Transverse colon (tissue), 4 donors: ENCODE results near the gene TREML2. TPM values are rescaled to one million over a fixed set of nuclear protein-coding genes. Genes with fewer than 3 reads are reported as not detected.

Experiments
- DNase-seq: peaks from one replicate; pipeline ENCODE4 v3.0.0-alpha.2; 2019
- H3K27ac ChIP-seq, 4 donors: fragments of 200-600 bp; sonication (generic); 2 replicates each; pipeline ENCODE4 v1.5.1; 2016 to 2018; ENCODE audit warnings: inconsistent platforms in 4 of 4
- H3K27me3 ChIP-seq: fragments of 200-600 bp; sonication (generic); 2 replicates; pipeline ENCODE4 v1.5.1; 2017; ENCODE audit warnings: inconsistent platforms
- H3K36me3 ChIP-seq, 4 donors: fragments of 200-600 bp; sonication (generic); 2 replicates each; pipeline ENCODE4 v1.5.1; 2017 to 2019; ENCODE audit warnings: inconsistent platforms in 4 of 4
- H3K4me1 ChIP-seq, 4 donors: fragments of 200-600 bp; sonication (generic); 2 replicates each; pipeline ENCODE4 v1.5.1; 2017 to 2020; ENCODE audit warnings: inconsistent platforms in 4 of 4
- H3K4me3 ChIP-seq, 4 donors: fragments of 200-600 bp; sonication (generic); 1 replicate in 1 of 4; 2 replicates in 3 of 4; pipeline versions ENCODE4 v1.5.1 to v1.6.1; 2017 to 2019; ENCODE audit warnings: inconsistent platforms in 4 of 4
- H3K9me3 ChIP-seq, 2 donors: fragments of 200-600 bp; sonication (generic); 2 replicates each; pipeline ENCODE4 v1.5.1; 2017 to 2019; ENCODE audit warnings: inconsistent platforms in 2 of 2
- EP300 ChIP-seq: sonication (generic); formaldehyde crosslinking; IDR thresholded peaks from one replicate; pipeline ENCODE4 v1.6.1; 2017; ENCODE audit warnings: antibody characterized with exemption, low read depth
- POLR2A ChIP-seq: fragments of 450-650 bp; IDR thresholded peaks from one replicate; pipeline ENCODE4 v1.6.1; 2016; ENCODE audit warnings: antibody characterized with exemption, mild to moderate bottlenecking, moderate library complexity
- POLR2AphosphoS5 ChIP-seq, 3 donors: sonication (generic); formaldehyde crosslinking; IDR thresholded peaks; one replicate each; pipeline ENCODE4 v1.6.1; 2016; ENCODE audit warnings: antibody characterized with exemption in 3 of 3
- WGBS, 2 donors: methylation state at CpG; one replicate each; pipeline ENCODE4 v1.1.5; 2018; ENCODE audit warnings: low coverage in 1 of 2; 5-methylcytosine and 5-hydroxymethylcytosine counted together
- in situ Hi-C, 4 donors: fragments of 200-750 bp; cut with MboI; loops; one replicate each; pipeline versions ENCODE4 v1.15.0 to v1.15.1; 2017; ENCODE audit warnings: low sequenced_read_pairs in 3 of 4, low pct_ligation_motif_present in 1 of 4, low pct_unique_long_range_greater_than_20kb in 1 of 4
- intact Hi-C: fragments of 100-400 bp; cut with DNase I; formaldehyde crosslinking; loops from one replicate; pipeline ENCODE4 v1.15.1; 2023; ENCODE audit warnings: low total_unique reads
- total RNA-seq, 4 donors: library from RNA; depleted of rRNA; stranded (reverse); fragments of >200 nt; gene quantifications; one replicate each; pipeline ENCODE4 v1.1.0, GENCODE V29; 2016
- TF ChIP-seq, protein P1 (sequence below), 5 experiments: fragments of 200-600 bp in 3 of 5; fragments of 450-650 bp in 2 of 5; sonication (generic) in 3 of 5; IDR thresholded peaks; 1 replicate in 2 of 5; 2 replicates in 3 of 5; pipeline ENCODE4 v1.5.1; 2016 to 2017; ENCODE audit warnings: antibody characterized with exemption in 5 of 5, inconsistent platforms in 3 of 5, mild to moderate bottlenecking in 2 of 5, moderate library complexity in 1 of 5

Gene TREML2
- total RNA-seq, 4 donors from 2014 or later: 0.14 to 0.64 TPM; not detected in 2

DNA sequence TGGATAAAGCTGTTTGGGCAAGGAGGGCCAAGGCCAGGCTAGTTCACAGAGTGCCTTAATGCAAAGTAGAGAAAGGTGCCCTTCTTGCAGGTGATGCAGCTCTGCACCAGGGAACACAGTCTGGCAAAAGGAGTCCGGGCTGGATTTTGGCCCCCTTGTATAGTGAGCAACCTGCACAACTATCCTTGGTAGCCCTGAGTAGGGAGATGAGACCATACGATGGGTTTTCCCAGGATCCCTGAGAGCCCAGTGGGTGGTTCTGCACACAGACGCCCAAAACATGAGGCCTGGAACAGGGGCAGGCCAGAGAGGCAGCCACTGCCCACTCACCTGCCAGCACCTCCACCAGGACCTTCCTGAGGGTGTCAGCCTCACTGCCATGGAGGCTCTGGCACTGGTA, 40.0 kb downstream of the TREML2 start:
- no peak for DNase-seq
- TF ChIP-seq, protein P1, sequence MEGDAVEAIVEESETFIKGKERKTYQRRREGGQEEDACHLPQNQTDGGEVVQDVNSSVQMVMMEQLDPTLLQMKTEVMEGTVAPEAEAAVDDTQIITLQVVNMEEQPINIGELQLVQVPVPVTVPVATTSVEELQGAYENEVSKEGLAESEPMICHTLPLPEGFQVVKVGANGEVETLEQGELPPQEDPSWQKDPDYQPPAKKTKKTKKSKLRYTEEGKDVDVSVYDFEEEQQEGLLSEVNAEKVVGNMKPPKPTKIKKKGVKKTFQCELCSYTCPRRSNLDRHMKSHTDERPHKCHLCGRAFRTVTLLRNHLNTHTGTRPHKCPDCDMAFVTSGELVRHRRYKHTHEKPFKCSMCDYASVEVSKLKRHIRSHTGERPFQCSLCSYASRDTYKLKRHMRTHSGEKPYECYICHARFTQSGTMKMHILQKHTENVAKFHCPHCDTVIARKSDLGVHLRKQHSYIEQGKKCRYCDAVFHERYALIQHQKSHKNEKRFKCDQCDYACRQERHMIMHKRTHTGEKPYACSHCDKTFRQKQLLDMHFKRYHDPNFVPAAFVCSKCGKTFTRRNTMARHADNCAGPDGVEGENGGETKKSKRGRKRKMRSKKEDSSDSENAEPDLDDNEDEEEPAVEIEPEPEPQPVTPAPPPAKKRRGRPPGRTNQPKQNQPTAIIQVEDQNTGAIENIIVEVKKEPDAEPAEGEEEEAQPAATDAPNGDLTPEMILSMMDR (IDR thresholded peaks at IDR 0.05): no peak
- TF ChIP-seq POLR2AphosphoS5 (IDR thresholded peaks at IDR 0.05) (no peak), POLR2A (no peak), EP300 (no peak)
- Histone ChIP-seq H3K4me3 (no peak overlapping the region), H3K9me3 (no peaks in the 10 kb centered on the region), H3K27ac (no peak overlapping the region), H3K4me1 (no peaks in the 10 kb centered on the region), H3K36me3 (no peaks in the 10 kb centered on the region), H3K27me3 (no peaks in the 10 kb centered on the region)
- intact Hi-C loops: no loop called here
- in situ Hi-C loops: no loop called here
- WGBS, 2 donors: 72% methylated on average over 3 of the region's 3 CpGs; no CpG with 5 or more reads in 1 of the 2 donors

GRCh38 chr6:41159415-41160082, 41.4 kb downstream of the TREML2 start:
- TF ChIP-seq POLR2AphosphoS5 (IDR thresholded peaks at IDR 0.05) (no peak), EP300 (no peak), POLR2A (no peak)
- TF ChIP-seq, protein P1 (IDR thresholded peaks at IDR 0.05): no peak
- intact Hi-C loops: no loop called here
- 33 to 59% methylated on average over 5 to 12 of the region's 12 CpGs for WGBS, 2 donors

GRCh38 chr6:41157323-41157722, 43.6 kb downstream of the TREML2 start:
- Histone ChIP-seq H3K9me3 (no peaks in the 10 kb centered on the region), H3K4me1 (no peaks in the 10 kb centered on the region), H3K36me3 (no peaks in the 10 kb centered on the region), H3K27ac (no peak overlapping the region), H3K4me3 (no peak overlapping the region), H3K27me3 (no peaks in the 10 kb centered on the region)
- no peak for DNase-seq
- 80 to 87% methylated on average over 2 to 5 of the region's 5 CpGs for WGBS, 2 donors
- TF ChIP-seq, protein P1 (IDR thresholded peaks at IDR 0.05): no peak
- no peak for TF ChIP-seq EP300
- no peak for TF ChIP-seq POLR2A
- no peak for TF ChIP-seq POLR2AphosphoS5 (IDR thresholded peaks at IDR 0.05)
- in situ Hi-C loops (no loop called here), intact Hi-C loops (no loop called here)

More at GRCh38 chr6:41159415-41160082, 41.4 kb downstream of the TREML2 start:
- in situ Hi-C loops: no loop called here
- Histone ChIP-seq H3K9me3 (no peaks in the 10 kb centered on the region), H3K27ac (no peak overlapping the region), H3K4me3 (no peak overlapping the region), H3K4me1 (no peaks in the 10 kb centered on the region), H3K27me3 (no peaks in the 10 kb centered on the region), H3K36me3 (no peaks in the 10 kb centered on the region)
- no peak for DNase-seq

- in situ Hi-C loops (no loop called here), intact Hi-C loops (no loop called here)
- TF ChIP-seq, protein P1 (IDR thresholded peaks at IDR 0.05): no peak
- TF ChIP-seq EP300: no peak
- no peak for TF ChIP-seq POLR2AphosphoS5 (IDR thresholded peaks at IDR 0.05)
- TF ChIP-seq POLR2A: no peak
- H3K4me1 ChIP-seq: no peaks in the 10 kb centered on the region
- no peak overlapping the region for H3K27ac ChIP-seq
- no peak for DNase-seq
- WGBS, 2 donors: 82 to 97% methylated on average over 3 to 6 of the region's 6 CpGs
- no peaks in the 10 kb centered on the region for H3K27me3 ChIP-seq
- H3K36me3 ChIP-seq: no peaks in the 10 kb centered on the region
- H3K4me3 ChIP-seq: no peak overlapping the region
- H3K9me3 ChIP-seq: no peaks in the 10 kb centered on the region
Measured at GRCh38 chr6:41156771-41157170, 44.2 kb downstream of the TREML2 start.
